HCT116 (cell line): ENCODE measurements around the gene POGK.

Experiments used
- ELF1 ChIP-seq: IDR thresholded peaks from 2 replicates; pipeline ENCODE4 v1.6.1; 2012; ENCODE audit warnings: low read depth, borderline replicate concordance
- EZH2 ChIP-seq: fragments of 200-600 bp; sonication (generic); IDR thresholded peaks from 2 replicates; pipeline ENCODE4 v1.6.1; 2017; ENCODE audit warnings: antibody characterized with exemption, mixed run types
- EZH2phosphoT487 ChIP-seq: fragments of 200-600 bp; IDR thresholded peaks from 2 replicates; pipeline ENCODE4 v1.6.1; 2018; ENCODE audit warnings: antibody characterized with exemption, borderline replicate concordance
- POLR2A ChIP-seq: IDR thresholded peaks from 2 replicates; pipeline ENCODE4 v1.7.0; 2011; ENCODE audit warnings: borderline replicate concordance; ENCODE audit not compliant: insufficient read depth, insufficient read length; ENCODE audit errors: extremely low read depth
- YY1 ChIP-seq: IDR thresholded peaks from 2 replicates; pipeline ENCODE4 v1.6.1; 2011; ENCODE audit warnings: low read length, low read depth, moderate library complexity, mild to moderate bottlenecking; ENCODE audit not compliant: insufficient replicate concordance; ENCODE audit errors: extremely low read depth
- TF ChIP-seq, protein P1 (sequence below), 3 experiments: fragments of 200-600 bp in 1 of 3; sonication (generic) in 1 of 3; IDR thresholded peaks in 2 of 3; conservative IDR thresholded peaks in 1 of 3; 2 replicates each; pipeline ENCODE4 v1.5.1; 2012 to 2017; ENCODE audit warnings: low read depth in 2 of 3, low read length in 2 of 3, antibody characterized with exemption in 1 of 3, borderline replicate concordance in 1 of 3, control low read depth in 1 of 3, mild to moderate bottlenecking in 1 of 3, mixed read lengths in 1 of 3, mixed run types in 1 of 3, moderate library complexity in 1 of 3; ENCODE audit not compliant: insufficient read depth in 1 of 3

DNA sequence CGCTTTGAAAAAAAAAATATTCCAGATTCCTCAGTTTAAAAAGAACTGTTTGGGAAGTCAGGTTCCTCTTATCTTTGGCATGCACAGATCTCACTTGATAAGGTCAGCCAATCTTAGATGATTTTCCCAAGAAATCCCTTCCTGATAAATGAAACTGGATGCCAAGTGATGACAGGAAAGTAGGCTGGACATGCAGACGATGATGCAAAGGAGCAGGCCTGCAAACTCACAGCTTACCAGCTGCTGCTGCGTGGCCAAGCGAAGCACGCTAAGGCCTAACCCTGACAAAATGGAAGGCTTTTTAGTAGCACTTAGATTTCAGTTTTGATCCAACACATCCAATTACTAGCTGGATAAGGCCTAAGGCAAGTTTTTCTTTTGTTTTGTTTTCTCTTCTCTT, 26.7 kb downstream of the POGK start:
- TF ChIP-seq EZH2phosphoT487 (no peak), POLR2A (no peak), YY1 (no peak), EZH2 (no peak), ELF1 (no peak)
- TF ChIP-seq, protein P1, sequence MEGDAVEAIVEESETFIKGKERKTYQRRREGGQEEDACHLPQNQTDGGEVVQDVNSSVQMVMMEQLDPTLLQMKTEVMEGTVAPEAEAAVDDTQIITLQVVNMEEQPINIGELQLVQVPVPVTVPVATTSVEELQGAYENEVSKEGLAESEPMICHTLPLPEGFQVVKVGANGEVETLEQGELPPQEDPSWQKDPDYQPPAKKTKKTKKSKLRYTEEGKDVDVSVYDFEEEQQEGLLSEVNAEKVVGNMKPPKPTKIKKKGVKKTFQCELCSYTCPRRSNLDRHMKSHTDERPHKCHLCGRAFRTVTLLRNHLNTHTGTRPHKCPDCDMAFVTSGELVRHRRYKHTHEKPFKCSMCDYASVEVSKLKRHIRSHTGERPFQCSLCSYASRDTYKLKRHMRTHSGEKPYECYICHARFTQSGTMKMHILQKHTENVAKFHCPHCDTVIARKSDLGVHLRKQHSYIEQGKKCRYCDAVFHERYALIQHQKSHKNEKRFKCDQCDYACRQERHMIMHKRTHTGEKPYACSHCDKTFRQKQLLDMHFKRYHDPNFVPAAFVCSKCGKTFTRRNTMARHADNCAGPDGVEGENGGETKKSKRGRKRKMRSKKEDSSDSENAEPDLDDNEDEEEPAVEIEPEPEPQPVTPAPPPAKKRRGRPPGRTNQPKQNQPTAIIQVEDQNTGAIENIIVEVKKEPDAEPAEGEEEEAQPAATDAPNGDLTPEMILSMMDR (IDR thresholded peaks at IDR 0.05 in 2 of 3, conservative IDR thresholded peaks at IDR 0.05 in 1 of 3; ENCODE audit: borderline replicate concordance in 1 of 3, insufficient read depth in 1 of 3, low read depth in 2 of 3, low read length in 2 of 3) = no peak
